Fibroblast of mammary gland (primary cell): ENCODE measurements around the gene RAI14.

ENCODE experiments used
- DNase-seq: peaks from one replicate; pipeline ENCODE4 v3.0.0-alpha.2; 2010; ENCODE audit warnings: low read depth
- H3K4me3 ChIP-seq: 2 replicates; pipeline ENCODE4 v1.5.1; 2011; ENCODE audit warnings: low read depth, mild to moderate bottlenecking, low read length, moderate library complexity; ENCODE audit not compliant: control insufficient read depth
- TF ChIP-seq, protein P1 (sequence below): conservative IDR thresholded peaks from 2 replicates; pipeline ENCODE4 v1.5.1; 2011; ENCODE audit warnings: low read depth, low read length, inconsistent platforms; ENCODE audit not compliant: control insufficient read depth, insufficient read depth

RAI14 gene

GRCh38 chr5:34736445-34737115 is 80.5 kb downstream of the RAI14 start:
- H3K4me3 ChIP-seq: no peak overlapping the region

GRCh38 chr5:34737731-34738130 is 81.6 kb downstream of the RAI14 start:
- no peak for DNase-seq
- TF ChIP-seq, protein P1, sequence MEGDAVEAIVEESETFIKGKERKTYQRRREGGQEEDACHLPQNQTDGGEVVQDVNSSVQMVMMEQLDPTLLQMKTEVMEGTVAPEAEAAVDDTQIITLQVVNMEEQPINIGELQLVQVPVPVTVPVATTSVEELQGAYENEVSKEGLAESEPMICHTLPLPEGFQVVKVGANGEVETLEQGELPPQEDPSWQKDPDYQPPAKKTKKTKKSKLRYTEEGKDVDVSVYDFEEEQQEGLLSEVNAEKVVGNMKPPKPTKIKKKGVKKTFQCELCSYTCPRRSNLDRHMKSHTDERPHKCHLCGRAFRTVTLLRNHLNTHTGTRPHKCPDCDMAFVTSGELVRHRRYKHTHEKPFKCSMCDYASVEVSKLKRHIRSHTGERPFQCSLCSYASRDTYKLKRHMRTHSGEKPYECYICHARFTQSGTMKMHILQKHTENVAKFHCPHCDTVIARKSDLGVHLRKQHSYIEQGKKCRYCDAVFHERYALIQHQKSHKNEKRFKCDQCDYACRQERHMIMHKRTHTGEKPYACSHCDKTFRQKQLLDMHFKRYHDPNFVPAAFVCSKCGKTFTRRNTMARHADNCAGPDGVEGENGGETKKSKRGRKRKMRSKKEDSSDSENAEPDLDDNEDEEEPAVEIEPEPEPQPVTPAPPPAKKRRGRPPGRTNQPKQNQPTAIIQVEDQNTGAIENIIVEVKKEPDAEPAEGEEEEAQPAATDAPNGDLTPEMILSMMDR: no peak
- H3K4me3 ChIP-seq: no peak overlapping the region

More at GRCh38 chr5:34736445-34737115, 80.5 kb downstream of the RAI14 start:
- no peak for DNase-seq
- TF ChIP-seq, protein P1: no peak

DNA sequence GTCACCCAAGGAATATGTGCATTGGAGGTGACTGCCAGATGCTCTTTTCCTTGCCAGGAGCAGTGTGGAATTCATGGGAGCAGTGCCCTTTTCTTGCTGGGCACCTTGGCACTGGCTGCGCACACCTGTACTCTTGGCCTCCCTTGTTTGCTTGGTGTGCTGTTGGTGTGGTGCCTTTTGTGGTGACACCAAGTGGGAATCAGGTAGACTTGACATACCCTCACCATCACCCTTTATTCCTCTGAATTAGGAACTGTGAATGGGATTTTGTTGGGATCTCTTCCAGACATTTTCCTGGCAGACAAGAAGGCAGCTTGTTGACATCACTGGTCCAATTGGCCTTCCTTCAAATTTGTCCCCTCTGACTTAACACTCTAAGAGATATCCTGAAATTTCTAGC is 82.3 kb downstream of the RAI14 start:
- TF ChIP-seq, protein P1: no peak
- H3K4me3 ChIP-seq: no peak overlapping the region
- DNase-seq: no peak

GRCh38 chr5:34740389-34740806 is 84.3 kb downstream of the RAI14 start:
- no peak for DNase-seq
- no peak overlapping the region for H3K4me3 ChIP-seq
- TF ChIP-seq, protein P1: no peak

DNA sequence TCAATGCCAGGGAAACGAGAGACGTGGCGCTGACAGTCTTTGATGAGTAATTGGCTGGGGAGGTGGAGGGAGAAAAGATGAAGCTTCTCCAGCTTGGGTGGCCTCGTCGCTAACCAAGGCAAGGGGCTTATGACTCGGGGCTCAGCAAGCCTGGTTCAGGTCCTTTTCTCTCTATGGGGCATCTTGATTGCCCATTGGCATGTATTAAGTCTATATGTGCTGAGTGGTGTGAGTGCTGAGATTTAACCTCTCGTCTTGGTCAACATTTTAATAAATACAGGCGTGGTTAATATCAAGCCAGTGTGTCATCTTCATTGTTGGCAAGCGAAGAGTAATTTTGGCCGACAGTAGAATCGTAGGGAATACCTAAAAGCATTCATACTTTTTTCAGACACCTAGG is 85.9 kb downstream of the RAI14 start:
- TF ChIP-seq, protein P1: no peak
- H3K4me3 ChIP-seq: no peak overlapping the region
- peak; percentile 26 for DNase-seq

DNA sequence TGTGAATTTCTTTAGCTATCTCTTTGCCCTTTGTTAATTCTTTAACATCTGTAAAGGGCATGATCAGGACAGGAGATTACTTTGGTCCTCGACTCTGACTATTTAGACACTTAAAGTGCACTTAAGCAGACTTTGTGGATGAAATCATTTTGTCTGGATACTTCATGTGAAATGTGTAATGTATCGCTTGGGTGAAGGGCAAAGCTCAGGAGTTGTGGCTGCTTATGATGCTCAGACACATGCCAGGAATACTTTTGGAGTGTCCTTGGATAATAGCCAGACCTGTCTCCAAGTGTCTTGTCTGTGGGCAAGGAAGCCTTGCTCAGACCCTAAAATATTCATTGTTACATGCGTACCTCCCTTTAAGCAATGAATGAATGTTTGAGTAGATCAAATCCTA is 87.8 kb downstream of the RAI14 start:
- H3K4me3 ChIP-seq: no peak overlapping the region
- TF ChIP-seq, protein P1: no peak
- DNase-seq: peak; percentile 89
